HFFc6 (cell line): ENCODE data around the gene FBXO10. TPM values are rescaled to one million over a fixed set of nuclear protein-coding genes. Genes with fewer than 3 reads are reported as not detected.

ENCODE experiments used
- DNase-seq: peaks from one replicate; pipeline ENCODE4 v3.0.0-alpha.2; 2018
- H3K27ac Mint-ChIP-seq: 2 replicates; pipeline ENCODE4 v1.8.0; 2020; ENCODE audit warnings: mild to moderate bottlenecking, mixed read lengths
- H3K27me3 Mint-ChIP-seq: 2 replicates; pipeline ENCODE4 v1.8.0; 2021; ENCODE audit warnings: mild to moderate bottlenecking, moderate library complexity, mixed read lengths; ENCODE audit not compliant: insufficient read depth
- H3K36me3 Mint-ChIP-seq: 2 replicates; pipeline ENCODE4 v1.8.0; 2021; ENCODE audit warnings: low read depth, mixed read lengths
- H3K4me1 Mint-ChIP-seq: 2 replicates; pipeline ENCODE4 v1.8.0; 2020; ENCODE audit warnings: low read depth, mixed read lengths
- H3K4me3 Mint-ChIP-seq: 2 replicates; pipeline ENCODE4 v1.8.0; 2020; ENCODE audit warnings: mild to moderate bottlenecking, moderate library complexity, mixed read lengths
- H3K9me3 Mint-ChIP-seq: 2 replicates; pipeline ENCODE4 v1.8.0; 2020; ENCODE audit warnings: mild to moderate bottlenecking, mixed read lengths
- CTCF ChIP-seq: fragments of 200-600 bp; sonication (generic); IDR thresholded peaks from 2 replicates; pipeline ENCODE4 v1.5.0; 2021; ENCODE audit warnings: antibody characterized with exemption, mild to moderate bottlenecking
- total RNA-seq, 6 experiments: library from RNA; stranded (reverse); fragmentation: NEBNext Ultra II Directional; extraction: Animal tissue kit (Norgen Biotek cat#: 25700); gene quantifications; 2 replicates in 1 of 6; 3 replicates in 5 of 6; pipeline ENCODE4 v1.2.3, GENCODE V29; 2021

FBXO10 gene
- total RNA-seq, 6 experiments from 2014 or later, result 6.0 to 8.9 (median 7.0) TPM

DNA sequence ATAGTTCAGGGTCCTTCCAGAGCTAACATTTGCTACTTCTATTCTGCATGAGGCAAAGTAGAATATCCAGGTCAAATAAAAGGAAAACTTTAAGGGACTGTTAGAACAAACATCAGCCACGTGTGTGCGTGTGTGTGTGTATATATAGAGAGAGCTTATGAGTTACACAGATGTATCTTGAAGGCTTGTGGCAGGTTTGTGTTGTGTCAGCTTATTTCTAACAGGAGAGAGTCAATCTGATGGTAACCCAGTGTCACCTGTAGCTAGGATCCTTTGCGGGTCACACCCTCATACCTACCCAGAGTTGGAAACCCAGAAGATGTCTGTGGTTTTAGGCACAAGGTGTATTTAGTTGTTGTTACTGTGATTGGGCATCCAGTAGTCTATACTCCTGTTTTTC, 77.7 kb downstream of the FBXO10 start:
- no peak for TF ChIP-seq CTCF
- no peak overlapping the region for H3K27ac Mint-ChIP-seq
- H3K4me1 Mint-ChIP-seq, result peaks cover 5% of the 10 kb centered on the region; the same call in 1 of the 2 replicates
- H3K27me3 Mint-ChIP-seq, result peaks cover 2% of the 10 kb centered on the region; the same call in 1 of the 2 replicates
- H3K36me3 Mint-ChIP-seq, result peaks cover 59% of the 10 kb centered on the region
- DNase-seq, result no peak
- H3K4me3 Mint-ChIP-seq, result no peak overlapping the region
- H3K9me3 Mint-ChIP-seq, result no peaks in the 10 kb centered on the region

GRCh38 chr9:37497320-37497719, 78.9 kb downstream of the FBXO10 start:
- Mint-ChIP-seq H3K4me1 (no peaks in the 10 kb centered on the region), H3K9me3 (no peaks in the 10 kb centered on the region), H3K27ac (no peak overlapping the region), H3K36me3 (peaks cover 59% of the 10 kb centered on the region), H3K27me3 (peaks cover 2% of the 10 kb centered on the region; the same call in 1 of the 2 replicates), H3K4me3 (no peak overlapping the region)
- DNase-seq, result no peak
- TF ChIP-seq CTCF, result no peak

GRCh38 chr9:37496020-37496419, 80.2 kb downstream of the FBXO10 start:
- Mint-ChIP-seq H3K4me1 (no peaks in the 10 kb centered on the region), H3K36me3 (peaks cover 54% of the 10 kb centered on the region), H3K9me3 (no peaks in the 10 kb centered on the region), H3K27me3 (peaks cover 2% of the 10 kb centered on the region; the same call in 1 of the 2 replicates), H3K27ac (no peak overlapping the region), H3K4me3 (no peak overlapping the region)
- no peak for TF ChIP-seq CTCF
- no peak for DNase-seq

- H3K4me3 Mint-ChIP-seq, result no peak overlapping the region
- DNase-seq, result no peak
- peaks cover 2% of the 10 kb centered on the region; the same call in 1 of the 2 replicates for H3K27me3 Mint-ChIP-seq
- H3K27ac Mint-ChIP-seq, result no peak overlapping the region
- peaks cover 3% of the 10 kb centered on the region; the same call in 1 of the 2 replicates for H3K4me1 Mint-ChIP-seq
- H3K36me3 Mint-ChIP-seq, result peaks cover 56% of the 10 kb centered on the region
- H3K9me3 Mint-ChIP-seq, result no peaks in the 10 kb centered on the region
- no peak for TF ChIP-seq CTCF
These were observed 80.6 kb downstream of the FBXO10 start for GRCh38 chr9:37495571-37495970.

DNA sequence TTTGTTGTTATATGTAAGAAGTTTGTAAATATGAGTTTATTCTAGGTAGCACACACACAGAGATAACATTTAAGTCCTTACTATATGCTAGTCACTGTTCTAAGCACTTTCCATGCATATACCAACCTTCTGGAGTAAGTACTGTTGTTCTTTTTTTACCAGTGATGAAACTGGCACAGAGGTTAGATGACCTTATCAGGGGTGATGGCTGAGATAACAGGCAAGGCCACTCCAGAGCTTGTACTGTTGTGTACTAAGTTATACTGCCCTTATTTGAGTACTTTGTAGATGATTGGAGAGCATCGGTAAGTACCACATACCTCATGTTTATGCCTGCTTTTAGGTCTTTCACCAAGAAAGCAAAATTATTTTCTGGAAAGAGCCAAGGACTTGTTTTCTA, 84.2 kb downstream of the FBXO10 start:
- H3K4me1 Mint-ChIP-seq, result peaks cover 27% of the 10 kb centered on the region
- DNase-seq, result no peak
- H3K27ac Mint-ChIP-seq, result no peak overlapping the region
- no peak for TF ChIP-seq CTCF
- H3K4me3 Mint-ChIP-seq, result no peak overlapping the region
- H3K36me3 Mint-ChIP-seq, result peaks cover 41% of the 10 kb centered on the region
- H3K27me3 Mint-ChIP-seq, result no peaks in the 10 kb centered on the region
- no peaks in the 10 kb centered on the region for H3K9me3 Mint-ChIP-seq
